Muscle of arm (tissue), 12 donors: ENCODE measurements around the gene SCN2A. TPM values are rescaled to one million over a fixed set of nuclear protein-coding genes. Genes with fewer than 3 reads are reported as not detected.

ENCODE experiments used
- DNase-seq: peaks from one replicate; pipeline ENCODE4 v3.0.0-alpha.2; 2013
- polyA plus RNA-seq, 12 donors: library from polyadenylated mRNA; unstranded; fragments of 120-200 nt; gene quantifications; one replicate each; pipeline ENCODE4 v1.2.1, GENCODE V29; 2013; ENCODE audit not compliant: insufficient read length in 12 of 12

The SCN2A gene
- polyA plus RNA-seq, 12 donors = 0.01 to 0.23 (median 0.10) TPM; not detected in 3

DNA sequence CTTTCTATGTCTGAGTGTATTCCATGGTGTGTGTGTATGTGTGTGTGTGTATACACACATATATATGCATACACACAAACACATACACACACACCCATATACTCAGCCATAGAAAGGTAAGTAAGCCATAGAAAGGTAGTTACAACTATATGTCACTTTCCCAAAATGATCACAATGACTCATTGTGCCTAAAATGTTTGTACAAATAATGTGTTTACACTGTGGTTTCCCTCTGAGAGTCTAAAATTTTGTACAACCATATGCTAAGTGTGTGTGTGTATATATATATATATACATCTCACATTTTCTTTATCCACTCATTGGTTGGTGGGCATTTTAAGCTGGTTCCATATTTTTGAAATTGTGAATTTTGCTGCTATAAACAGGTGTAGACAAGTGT is 175.0 kb downstream of the SCN2A start:
- no peak for DNase-seq

DNA sequence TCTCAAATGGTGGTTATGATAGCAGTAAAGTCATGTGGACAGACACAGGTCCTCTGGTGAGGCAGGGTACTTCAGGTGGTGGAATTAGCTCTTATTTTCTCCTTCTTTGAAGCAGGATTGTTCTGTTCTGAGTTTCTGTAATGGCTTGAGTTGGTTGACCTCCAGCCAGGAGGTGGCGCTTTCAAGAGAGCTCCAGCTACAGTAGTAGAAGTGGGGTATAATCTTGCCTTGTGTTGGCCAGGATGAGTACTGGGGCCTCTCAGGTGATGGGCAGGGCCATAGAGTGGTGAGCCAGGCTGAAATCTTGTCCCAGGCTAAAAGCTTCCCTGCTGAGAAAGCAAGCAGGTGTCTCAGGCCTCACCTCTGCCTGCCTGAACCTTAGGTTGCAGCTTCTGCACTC is 177.8 kb downstream of the SCN2A start:
- DNase-seq = no peak

DNA sequence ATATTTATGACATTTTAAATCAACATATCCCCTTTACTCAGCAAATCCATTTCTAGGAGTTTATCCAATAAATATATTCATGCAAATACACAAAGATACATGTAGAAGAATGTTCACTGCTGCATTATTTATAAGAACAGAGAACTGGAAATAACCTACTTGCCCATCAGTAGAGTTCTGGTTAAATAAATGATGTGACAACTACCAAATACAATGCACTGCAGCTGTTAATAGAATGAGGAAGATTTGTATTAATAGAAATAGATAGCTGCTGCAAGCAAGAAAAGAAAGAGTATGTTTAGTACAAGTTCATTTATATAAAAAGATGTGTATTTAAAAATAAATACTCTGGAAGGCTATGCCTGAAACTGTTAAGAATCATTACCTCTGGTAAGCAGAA is 181.0 kb downstream of the SCN2A start:
- no peak for DNase-seq

DNA sequence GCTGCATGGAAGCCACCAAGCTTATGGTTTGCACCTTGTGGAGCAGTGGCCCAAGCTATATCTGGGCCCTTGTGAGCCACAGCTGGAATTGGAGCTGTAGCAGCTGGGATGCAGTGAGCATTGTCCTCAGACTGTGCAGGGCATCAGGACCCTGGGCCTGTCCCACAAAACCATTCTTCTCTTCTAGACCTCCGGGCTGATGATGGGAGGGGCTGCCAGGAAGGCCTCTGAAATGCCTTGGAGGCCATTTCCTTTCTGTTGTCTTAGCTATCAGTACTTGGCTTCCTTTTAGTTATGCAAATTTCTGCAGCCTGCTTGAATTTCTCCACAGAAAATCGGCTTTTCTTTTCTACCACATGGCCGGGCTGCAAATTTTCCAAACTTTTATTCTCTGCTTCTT is 183.9 kb downstream of the SCN2A start:
- no peak for DNase-seq

DNA sequence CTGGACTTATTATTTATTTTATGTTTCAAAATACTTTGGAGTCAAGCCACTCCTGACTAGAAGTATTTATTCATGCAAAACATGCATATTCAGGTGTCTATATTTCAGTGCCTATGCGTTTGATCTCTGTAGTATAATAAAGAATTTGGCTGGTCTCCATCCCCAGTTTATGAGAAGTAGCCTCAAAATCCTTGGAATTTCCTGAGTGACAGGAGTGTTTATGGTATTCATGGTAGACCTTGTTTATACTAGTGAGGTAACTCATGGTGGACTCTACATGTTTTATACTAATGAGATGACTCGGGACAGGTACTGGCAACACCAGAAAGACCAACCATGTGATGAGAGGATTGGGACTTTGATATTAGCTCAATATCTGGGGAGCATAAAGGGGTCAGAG is 186.3 kb downstream of the SCN2A start:
- DNase-seq = no peak

DNA sequence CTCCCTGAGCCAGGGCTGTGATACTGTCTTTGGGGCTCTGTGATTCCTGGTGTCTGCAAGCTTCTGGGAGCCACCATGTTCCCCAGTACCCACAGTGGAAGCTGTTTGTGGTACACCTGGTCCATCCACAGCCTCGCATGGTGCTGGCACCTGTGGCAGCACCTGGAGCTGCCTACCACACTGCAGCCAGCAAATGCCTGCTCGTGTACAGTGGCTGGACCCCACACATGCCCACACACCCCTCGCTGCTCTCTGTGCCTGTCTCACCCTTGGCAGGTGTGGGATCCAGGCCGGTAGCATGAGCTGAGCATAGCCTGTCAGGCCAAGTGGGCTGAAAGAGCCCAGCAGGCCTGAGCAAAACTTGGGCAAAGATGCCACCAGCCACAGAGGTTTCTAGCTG is 188.5 kb downstream of the SCN2A start:
- no peak for DNase-seq

DNA sequence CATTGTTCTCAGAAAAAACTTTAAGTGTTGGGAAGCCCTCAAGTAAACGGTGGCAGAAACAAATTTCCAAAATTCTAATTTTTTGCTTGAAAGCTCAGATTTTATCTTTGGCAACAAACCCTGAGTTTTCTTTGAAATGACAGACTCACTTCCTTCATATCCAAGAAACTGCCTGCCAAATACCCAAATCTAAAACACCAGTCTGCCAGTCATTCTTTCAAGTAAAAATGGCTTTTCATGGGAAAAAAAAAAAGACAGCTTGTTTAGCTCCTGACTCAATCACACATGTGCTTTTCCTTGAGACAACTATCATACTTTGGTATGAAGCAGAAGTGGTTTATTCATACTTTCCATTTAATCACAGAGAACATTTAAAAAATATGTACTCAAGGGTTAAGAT is 189.7 kb downstream of the SCN2A start:
- DNase-seq = no peak

DNA sequence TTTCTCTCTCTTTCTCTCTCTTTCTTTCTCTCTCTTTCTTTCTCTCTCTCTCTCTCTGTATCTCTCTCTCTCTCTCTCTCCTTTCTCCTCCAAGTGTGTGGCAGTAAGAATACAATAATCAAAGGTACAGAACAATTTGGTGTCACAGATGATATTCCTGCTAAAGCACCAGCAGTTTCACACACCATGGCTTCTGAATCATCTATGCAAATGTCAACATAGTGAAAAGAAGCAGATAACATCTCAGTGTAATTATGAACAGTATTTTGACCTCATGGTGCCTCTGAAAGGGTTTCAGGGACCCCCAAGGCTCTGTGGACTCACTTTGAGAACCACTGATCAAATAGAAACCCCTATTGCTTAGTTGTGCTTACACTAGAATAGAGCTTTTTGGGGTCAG is 191.8 kb downstream of the SCN2A start:
- DNase-seq = no peak

DNA sequence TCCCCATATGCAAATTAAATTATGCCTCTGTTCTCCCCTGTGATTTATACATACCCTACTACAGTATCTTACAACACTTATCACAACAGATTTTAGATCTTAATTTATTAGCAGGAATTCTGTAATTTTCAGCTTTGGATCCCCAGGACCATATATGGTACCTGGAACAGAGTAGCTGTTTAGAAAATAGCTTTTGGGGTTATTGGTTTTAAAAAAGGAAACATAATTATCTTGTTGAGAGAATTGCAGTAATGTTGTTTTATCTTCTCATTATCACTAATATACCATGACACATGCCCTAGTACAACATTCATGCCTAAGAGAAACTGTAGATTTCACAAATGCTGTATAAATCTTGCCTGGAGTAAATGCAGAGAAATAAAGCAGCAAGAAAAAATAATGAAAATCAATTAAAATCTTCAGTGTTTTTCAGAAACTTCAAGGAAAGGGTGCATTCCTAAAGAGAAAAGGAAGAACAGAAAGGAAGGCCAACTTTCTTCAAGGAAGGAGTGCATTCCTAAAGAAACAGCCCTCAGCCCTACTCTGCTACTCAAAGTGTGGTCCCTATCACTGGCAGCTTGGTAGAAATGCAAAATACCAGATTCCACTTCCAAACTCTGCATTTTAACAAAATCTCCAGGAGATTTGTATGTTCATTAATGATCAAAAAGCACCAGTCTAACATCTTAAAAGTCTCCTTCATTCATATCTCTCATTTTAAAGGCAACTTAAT is 193.2 kb downstream of the SCN2A start:
- no peak for DNase-seq

DNA sequence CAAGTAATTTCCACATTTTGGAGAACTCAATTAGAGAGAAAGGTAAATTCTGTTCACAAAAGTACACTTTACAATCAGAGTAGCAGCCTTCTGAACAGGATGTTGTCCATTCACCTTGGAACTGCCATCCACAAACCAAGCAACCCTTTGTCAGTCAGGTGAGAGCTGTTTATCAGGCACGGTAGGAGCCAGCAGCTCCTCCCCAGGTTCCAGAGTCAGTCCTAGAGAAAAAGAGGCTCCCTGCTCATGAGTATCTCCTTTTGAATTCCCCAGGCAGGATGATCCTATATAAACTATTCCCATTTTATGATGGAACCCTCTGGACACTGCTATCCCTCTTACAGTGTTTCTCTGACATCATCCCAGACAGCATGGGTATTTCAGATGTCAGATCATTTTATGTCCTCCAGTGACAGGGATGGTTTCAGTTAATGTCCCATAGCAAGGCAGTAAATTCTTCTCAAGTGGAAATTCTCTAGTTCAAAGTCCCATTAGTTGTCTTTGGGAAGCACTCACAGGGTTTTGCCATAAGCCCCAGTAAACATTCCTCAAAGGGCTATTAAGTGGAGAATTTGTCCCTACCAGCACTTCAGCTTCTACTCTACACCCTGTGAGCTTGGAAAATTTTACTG is 195.8 kb downstream of the SCN2A start:
- no peak for DNase-seq

DNA sequence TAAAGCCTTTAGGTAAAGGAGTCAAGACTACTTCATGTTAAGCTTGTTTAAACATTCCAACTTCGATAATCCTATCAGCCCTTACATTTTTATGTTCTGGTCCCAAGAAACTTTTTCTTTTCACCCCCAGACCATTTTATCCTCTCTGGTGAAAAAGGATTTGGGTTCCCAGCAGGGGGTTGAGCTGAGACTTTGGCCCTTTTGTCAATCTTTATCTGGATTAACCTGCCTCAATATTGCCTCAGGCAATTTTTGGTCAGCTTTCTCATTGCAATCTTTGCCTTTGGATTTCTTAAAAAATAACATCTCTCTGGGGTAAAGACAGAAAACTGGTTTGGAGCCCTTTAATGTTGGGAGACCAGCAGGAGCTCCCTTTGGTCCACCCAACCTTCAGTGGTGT is 196.4 kb downstream of the SCN2A start:
- DNase-seq = no peak

DNA sequence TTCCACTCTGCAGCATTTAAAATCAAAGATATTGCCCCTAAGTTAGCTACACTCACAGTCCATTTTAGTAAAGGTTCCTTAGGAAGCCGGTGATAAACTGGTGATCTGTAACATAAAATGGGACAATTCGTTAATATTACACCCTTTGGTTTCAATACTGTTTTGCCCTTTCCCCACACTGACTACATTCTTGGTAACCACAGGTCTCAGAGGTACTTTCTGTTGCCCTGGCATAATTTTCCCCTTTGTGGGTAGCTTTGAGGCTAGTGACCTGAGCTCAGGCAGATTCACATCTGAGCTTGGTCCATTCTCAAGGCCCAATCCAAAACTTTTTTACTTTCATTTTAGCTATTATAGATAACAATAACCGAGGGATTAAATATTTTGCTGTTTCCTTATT is 197.3 kb downstream of the SCN2A start:
- no peak for DNase-seq

DNA sequence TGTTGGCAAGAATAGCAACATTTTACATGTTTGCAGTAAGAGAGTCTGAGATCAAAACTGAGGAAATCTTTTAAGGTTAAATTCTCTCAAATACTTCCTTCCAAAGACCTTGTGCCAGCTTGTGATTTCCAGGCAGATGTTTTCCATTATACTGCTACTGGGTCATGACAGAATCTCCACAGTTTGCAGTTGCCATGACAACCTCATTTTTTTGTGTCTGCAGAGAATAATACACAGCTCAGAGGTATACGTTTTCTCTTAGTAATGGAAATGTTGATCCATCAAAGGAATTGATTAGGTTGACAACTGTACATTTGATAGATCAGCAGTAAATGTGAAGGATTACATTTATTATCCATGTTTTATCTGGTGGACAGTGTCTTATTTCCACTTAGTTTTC is 201.2 kb downstream of the SCN2A start:
- peak; percentile 83 for DNase-seq

Other genes with a start within 250 kb of the SCN2A start
- 1 to 10 TPM in 3 of 12 donors, under 1 TPM in 8, not detected in 1; 0.38 to 3.6 (median 0.80) TPM for gene SCN3A, start 35.4 kb upstream of the SCN2A start, polyA plus RNA-seq
- gene CSRNP3, start 230.3 kb downstream of the SCN2A start, polyA plus RNA-seq = 10 to 100 TPM in 10 of 12 donors, 1 to 10 TPM in 1, not detected in 1; 7.7 to 17.3 (median 12.2) TPM